Tibial nerve (tissue), 4 donors: Measurements from ENCODE around the gene PSTPIP2. TPM values are rescaled to one million over a fixed set of nuclear protein-coding genes. Genes with fewer than 3 reads are reported as not detected.

ENCODE experiments used
- DNase-seq, 2 donors: peaks; one replicate each; pipeline ENCODE4 v3.0.0-alpha.2; 2019; ENCODE audit warnings: low spot score in 2 of 2
- H3K27ac ChIP-seq, 4 donors: fragments of 200-600 bp; sonication (generic) in 3 of 4; one replicate each; pipeline ENCODE4 v1.5.1; 2017 to 2019; ENCODE audit warnings: mild to moderate bottlenecking in 1 of 4
- H3K27me3 ChIP-seq, 2 donors: fragments of 200-600 bp; sonication (generic) in 1 of 2; one replicate each; pipeline versions ENCODE4 v1.5.1 to v1.6.0; 2017 to 2019
- H3K36me3 ChIP-seq, 3 donors: fragments of 200-600 bp; sonication (generic); one replicate each; pipeline ENCODE4 v1.5.1; 2018 to 2019
- H3K4me1 ChIP-seq, 4 donors: fragments of 200-600 bp; sonication (generic) in 3 of 4; one replicate each; pipeline ENCODE4 v1.5.1; 2017 to 2019
- H3K4me3 ChIP-seq, 4 donors: fragments of 200-600 bp; sonication (generic) in 3 of 4; one replicate each; pipeline ENCODE4 v1.5.1; 2017 to 2019; ENCODE audit warnings: mild to moderate bottlenecking in 1 of 4, moderate library complexity in 1 of 4
- H3K9me3 ChIP-seq, 4 donors: fragments of 200-600 bp; sonication (generic) in 3 of 4; one replicate each; pipeline ENCODE4 v1.5.1; 2017 to 2019
- EP300 ChIP-seq, 2 donors: sonication (generic); formaldehyde crosslinking; IDR thresholded peaks; one replicate each; pipeline ENCODE4 v1.6.1; 2017; ENCODE audit warnings: antibody characterized with exemption in 2 of 2, mild to moderate bottlenecking in 1 of 2
- POLR2A ChIP-seq, 2 donors: fragments of 450-650 bp; IDR thresholded peaks; one replicate each; pipeline ENCODE4 v1.6.1; 2017; ENCODE audit warnings: antibody characterized with exemption in 2 of 2, mild to moderate bottlenecking in 2 of 2, moderate library complexity in 2 of 2
- WGBS, 2 donors: methylation state at CpG; one replicate each; pipeline ENCODE4 v1.1.5; 2018; 5-methylcytosine and 5-hydroxymethylcytosine counted together
- total RNA-seq, 4 donors: library from RNA; depleted of rRNA; stranded (reverse); fragments of >200 nt; gene quantifications; one replicate each; pipeline ENCODE4 v1.1.0, GENCODE V29; 2016
- TF ChIP-seq, protein P1 (sequence below), 5 experiments: fragments of 200-600 bp in 3 of 5; fragments of 450-650 bp in 2 of 5; sonication (generic) in 3 of 5; IDR thresholded peaks; one replicate each; pipeline ENCODE4 v1.5.1; 2016 to 2019; ENCODE audit warnings: antibody characterized with exemption in 5 of 5, mild to moderate bottlenecking in 3 of 5, moderate library complexity in 2 of 5

PSTPIP2 gene
- total RNA-seq, 4 donors from 2014 or later: 5.4 to 9.9 (median 7.1) TPM

DNA sequence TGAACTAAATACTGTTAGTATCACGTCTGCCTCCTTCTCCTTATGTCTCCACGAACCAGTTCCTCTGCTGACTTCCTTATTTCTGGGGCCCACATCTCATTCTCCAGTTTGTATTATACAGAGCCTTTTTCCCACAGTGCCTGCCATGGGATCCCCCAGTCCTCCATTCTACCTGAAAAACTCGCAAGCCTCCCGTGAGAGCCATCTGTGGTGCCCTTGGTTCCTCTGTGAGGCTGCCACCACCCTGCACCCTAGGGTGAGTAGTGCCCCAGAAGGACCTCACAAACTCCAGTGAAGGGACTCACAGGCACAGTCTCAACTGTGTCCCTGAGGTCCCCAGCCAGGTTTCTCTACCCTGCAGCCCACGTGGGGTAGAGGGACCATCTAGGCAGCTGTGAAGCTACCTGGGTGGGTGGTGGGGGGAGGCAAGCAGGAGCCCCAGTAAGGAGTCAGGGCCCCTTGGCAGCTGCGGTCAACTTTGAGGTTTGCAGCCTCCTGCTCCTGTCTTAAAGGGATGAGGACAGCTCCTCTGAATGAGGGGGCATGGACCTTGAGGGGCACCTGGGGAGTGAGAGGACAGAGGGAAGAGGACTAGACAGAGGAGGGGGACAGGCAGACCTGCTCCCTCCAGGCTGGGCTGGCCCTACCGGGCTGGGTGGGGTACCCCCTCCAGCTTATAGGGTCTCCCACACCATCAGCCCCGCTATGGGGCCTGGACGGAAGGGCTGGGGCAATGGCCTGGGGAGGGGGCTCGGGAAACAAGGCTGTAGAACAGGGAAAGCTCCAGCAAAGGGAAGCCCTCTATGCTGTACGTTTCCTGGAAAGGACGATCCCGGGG is 1.0 kb downstream of the PSTPIP2 start:
- WGBS, 2 donors: 42 to 45% methylated on average over 10 to 13 of the region's 13 CpGs
- Histone ChIP-seq H3K27me3 (no peaks in the 10 kb centered on the region), H3K4me1 (peaks cover 0 to 30% (median 13%) of the 10 kb centered on the region in 4 donors), H3K4me3 (peak overlapping the region; percentile 32 to 73 (median 64)), H3K9me3 (peaks cover 0 to 4% (median 0%) of the 10 kb centered on the region in 4 donors), H3K36me3 (no peaks in the 10 kb centered on the region), H3K27ac (peak overlapping the region in 1 of 4 donors; percentile 58)
- DNase-seq: no peak
- TF ChIP-seq, protein P1, sequence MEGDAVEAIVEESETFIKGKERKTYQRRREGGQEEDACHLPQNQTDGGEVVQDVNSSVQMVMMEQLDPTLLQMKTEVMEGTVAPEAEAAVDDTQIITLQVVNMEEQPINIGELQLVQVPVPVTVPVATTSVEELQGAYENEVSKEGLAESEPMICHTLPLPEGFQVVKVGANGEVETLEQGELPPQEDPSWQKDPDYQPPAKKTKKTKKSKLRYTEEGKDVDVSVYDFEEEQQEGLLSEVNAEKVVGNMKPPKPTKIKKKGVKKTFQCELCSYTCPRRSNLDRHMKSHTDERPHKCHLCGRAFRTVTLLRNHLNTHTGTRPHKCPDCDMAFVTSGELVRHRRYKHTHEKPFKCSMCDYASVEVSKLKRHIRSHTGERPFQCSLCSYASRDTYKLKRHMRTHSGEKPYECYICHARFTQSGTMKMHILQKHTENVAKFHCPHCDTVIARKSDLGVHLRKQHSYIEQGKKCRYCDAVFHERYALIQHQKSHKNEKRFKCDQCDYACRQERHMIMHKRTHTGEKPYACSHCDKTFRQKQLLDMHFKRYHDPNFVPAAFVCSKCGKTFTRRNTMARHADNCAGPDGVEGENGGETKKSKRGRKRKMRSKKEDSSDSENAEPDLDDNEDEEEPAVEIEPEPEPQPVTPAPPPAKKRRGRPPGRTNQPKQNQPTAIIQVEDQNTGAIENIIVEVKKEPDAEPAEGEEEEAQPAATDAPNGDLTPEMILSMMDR (IDR thresholded peaks at IDR 0.05): no peak
- TF ChIP-seq EP300 (IDR thresholded peaks at IDR 0.05) (no peak), POLR2A (IDR thresholded peaks at IDR 0.05) (no peak)

DNA sequence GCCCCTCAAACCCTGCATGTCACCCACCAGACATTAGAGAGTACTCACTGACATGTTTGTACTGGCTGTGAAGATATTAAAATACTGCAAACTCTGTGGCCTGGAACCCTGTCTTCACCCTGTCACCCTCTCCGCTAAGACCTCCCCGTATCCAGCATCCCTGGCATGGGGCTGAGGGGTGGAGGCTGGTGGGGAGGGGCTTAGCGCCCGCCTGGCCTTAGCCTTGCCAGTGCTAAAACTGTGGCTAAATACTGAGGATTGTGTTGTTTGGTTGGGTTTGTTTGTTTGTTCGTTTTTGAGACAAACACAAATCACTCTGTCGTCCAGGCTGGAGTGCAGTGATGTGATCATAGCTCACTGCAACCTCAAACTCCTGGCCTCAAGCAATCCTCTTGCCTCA is 1.8 kb downstream of the PSTPIP2 start:
- no peak overlapping the region for H3K27ac ChIP-seq
- peaks cover 0 to 4% (median 0%) of the 10 kb centered on the region in 4 donors for H3K9me3 ChIP-seq
- H3K4me1 ChIP-seq: peaks cover 0 to 30% (median 13%) of the 10 kb centered on the region in 4 donors
- WGBS, 2 donors: 81 to 86% methylated on average over 6 of the region's 6 CpGs
- DNase-seq: no peak
- H3K4me3 ChIP-seq: no peak overlapping the region
- no peaks in the 10 kb centered on the region for H3K36me3 ChIP-seq
- TF ChIP-seq, protein P1 (IDR thresholded peaks at IDR 0.05): no peak
- TF ChIP-seq EP300 (IDR thresholded peaks at IDR 0.05) (no peak), POLR2A (IDR thresholded peaks at IDR 0.05) (no peak)
- no peaks in the 10 kb centered on the region for H3K27me3 ChIP-seq

DNA sequence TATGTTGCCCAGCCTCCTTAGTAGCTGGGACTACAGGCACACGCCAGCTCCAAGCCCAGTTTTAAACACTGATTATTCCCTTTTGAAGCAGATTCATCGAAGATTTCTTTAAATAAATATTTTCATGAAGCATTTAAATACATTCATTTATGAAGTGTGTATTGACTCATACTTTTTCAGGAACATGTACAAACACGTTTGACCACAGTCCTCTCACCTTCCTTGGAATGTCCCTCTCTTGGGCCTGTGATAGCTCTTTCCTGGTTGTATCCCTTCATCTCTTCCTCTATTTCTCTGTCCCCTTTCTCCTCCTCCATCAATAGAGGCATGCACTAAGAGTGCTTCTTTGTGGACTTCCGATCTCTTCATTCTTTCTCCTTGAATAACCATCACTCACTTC is 2.5 kb downstream of the PSTPIP2 start:
- Histone ChIP-seq H3K4me1 (peaks cover 0 to 30% (median 13%) of the 10 kb centered on the region in 4 donors), H3K9me3 (peaks cover 0 to 4% (median 0%) of the 10 kb centered on the region in 4 donors), H3K27ac (no peak overlapping the region), H3K27me3 (no peaks in the 10 kb centered on the region), H3K4me3 (no peak overlapping the region), H3K36me3 (no peaks in the 10 kb centered on the region)
- no peak for DNase-seq
- TF ChIP-seq EP300 (IDR thresholded peaks at IDR 0.05) (no peak), POLR2A (IDR thresholded peaks at IDR 0.05) (no peak)
- TF ChIP-seq, protein P1 (IDR thresholded peaks at IDR 0.05): no peak
- WGBS, 2 donors: 76 to 82% methylated on average over 4 of the region's 4 CpGs

DNA sequence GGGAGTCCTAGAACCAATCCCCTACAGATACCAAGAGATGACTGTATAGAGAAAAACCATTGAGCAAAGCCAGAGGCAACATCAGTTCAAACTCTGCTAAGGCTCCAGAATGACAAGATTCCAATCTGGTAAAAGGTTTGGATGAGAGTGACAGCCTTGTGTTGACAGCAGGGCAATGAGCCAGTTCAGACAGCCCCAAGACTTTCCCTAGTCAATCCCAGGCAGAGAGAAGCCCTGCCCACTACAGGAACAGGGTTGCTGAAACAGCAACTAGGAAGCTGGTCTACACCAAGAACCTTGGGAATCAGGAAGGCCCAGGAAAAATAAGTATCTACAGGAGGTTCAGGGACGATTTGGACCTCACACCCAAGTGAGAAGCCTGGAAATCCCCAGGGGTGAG is 3.3 kb downstream of the PSTPIP2 start:
- H3K9me3 ChIP-seq: peaks cover 0 to 4% (median 0%) of the 10 kb centered on the region in 4 donors
- no peak overlapping the region for H3K4me3 ChIP-seq
- peaks cover 0 to 30% (median 13%) of the 10 kb centered on the region in 4 donors for H3K4me1 ChIP-seq
- DNase-seq: no peak
- no peak overlapping the region for H3K27ac ChIP-seq
- no peaks in the 10 kb centered on the region for H3K36me3 ChIP-seq
- WGBS, 2 donors: 18 to 50% methylated on average over 1 of the region's 1 CpG
- no peaks in the 10 kb centered on the region for H3K27me3 ChIP-seq
- TF ChIP-seq EP300 (IDR thresholded peaks at IDR 0.05) (no peak), POLR2A (IDR thresholded peaks at IDR 0.05) (no peak)
- TF ChIP-seq, protein P1 (IDR thresholded peaks at IDR 0.05): no peak

DNA sequence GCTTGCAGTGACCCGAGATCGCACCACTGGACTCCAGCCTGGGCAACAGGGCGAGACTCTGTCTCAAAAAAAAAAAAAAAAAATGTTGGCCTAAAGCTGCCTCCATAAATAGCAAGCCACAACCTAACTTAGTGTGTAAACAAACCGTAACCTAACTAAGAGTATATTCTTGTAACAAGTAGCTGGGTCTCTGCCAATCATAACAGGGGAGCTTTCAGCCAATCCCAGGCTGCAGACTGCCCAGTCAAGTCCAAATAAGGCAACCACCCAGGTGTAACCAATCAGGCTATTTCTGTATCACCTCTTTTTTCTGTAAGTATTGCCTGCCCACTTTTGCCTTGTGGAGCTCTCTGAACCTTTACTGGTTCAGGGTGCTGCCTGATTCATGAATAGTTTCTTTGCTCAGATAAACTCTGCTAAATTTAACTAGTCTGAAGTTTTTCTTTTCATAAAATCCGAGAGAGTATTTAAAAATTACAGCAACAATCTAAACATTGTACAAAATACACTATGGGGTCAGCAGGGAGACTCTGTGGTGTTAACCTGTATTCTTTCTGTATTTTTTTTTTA is 4.5 kb downstream of the PSTPIP2 start:
- H3K4me1 ChIP-seq: peaks cover 0 to 19% (median 6%) of the 10 kb centered on the region in 4 donors
- no peaks in the 10 kb centered on the region for H3K27me3 ChIP-seq
- no peak overlapping the region for H3K27ac ChIP-seq
- no peak for DNase-seq
- 68 to 79% methylated on average over 5 of the region's 5 CpGs for WGBS, 2 donors
- H3K36me3 ChIP-seq: no peaks in the 10 kb centered on the region
- TF ChIP-seq EP300 (IDR thresholded peaks at IDR 0.05) (no peak), POLR2A (IDR thresholded peaks at IDR 0.05) (no peak)
- TF ChIP-seq, protein P1 (IDR thresholded peaks at IDR 0.05): no peak
- peaks cover 0 to 4% (median 0%) of the 10 kb centered on the region in 4 donors for H3K9me3 ChIP-seq
- no peak overlapping the region for H3K4me3 ChIP-seq
